ENCODE measurements around the gene EXOC3L2. TPM values are rescaled to one million over a fixed set of nuclear protein-coding genes. Genes with fewer than 3 reads are reported as not detected.

Gene EXOC3L2
- total and polyA plus RNA-seq, 2 donors (not counting 3 experiments of a cell fraction or from before 2014, with no cell fraction given): 0.66 to 1.8 TPM

DNA sequence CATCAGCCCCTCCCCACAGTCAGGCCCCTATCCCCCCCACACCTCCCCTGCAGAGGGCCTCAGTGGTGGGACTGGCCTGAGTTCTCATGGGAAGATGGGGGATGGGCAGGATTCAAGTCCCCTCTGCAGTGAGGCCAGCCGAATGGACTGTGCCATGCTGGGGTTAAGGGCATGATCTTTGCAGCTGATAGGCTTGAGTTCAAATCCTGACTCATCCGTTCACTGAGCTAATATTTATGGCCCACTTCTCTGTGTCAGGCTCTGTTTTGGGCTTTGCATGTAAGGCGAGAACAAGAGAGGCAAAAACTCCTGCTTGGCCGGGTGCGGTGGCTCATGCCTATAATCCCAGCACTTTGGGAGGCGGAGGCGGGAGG is 26.5 kb upstream of the EXOC3L2 start:
- ChIA-PET CTCF (no interaction called here), POLR2A (no interaction called here)
- Histone ChIP-seq H3K27me3 (ENCODE audit: control insufficient read depth in 2 of 2, insufficient read depth in 2 of 2, low read length in 2 of 2) (no peaks in the 10 kb centered on the region), H3K9me1 (replicated peaks; ENCODE audit: control insufficient read depth, extremely low read depth, insufficient read depth, low read length) (no peaks in the 10 kb centered on the region), H3K27ac (ENCODE audit: insufficient read depth, low read depth, low read length) (no peak overlapping the region), H3K36me3 (ENCODE audit: control insufficient read depth in 2 of 2, extremely low read depth in 1 of 2, insufficient read depth in 2 of 2, low read length in 2 of 2) (peaks cover 0 to 28% of the 10 kb centered on the region in 2 experiments), H2AFZ (ENCODE audit: low read depth, low read length) (no peak overlapping the region), H4K20me1 (replicated peaks; ENCODE audit: control insufficient read depth, extremely low read depth, insufficient read depth, low read length) (no peaks in the 10 kb centered on the region), H3K4me1 (ENCODE audit: control insufficient read depth, extremely low read depth, insufficient read depth, low read length) (peaks cover 14% of the 10 kb centered on the region), H3K4me3 (replicated peaks in 1 of 3; ENCODE audit: insufficient read depth in 1 of 3, low read depth in 1 of 3, low read length in 3 of 3) (no peak overlapping the region), H3K79me2 (ENCODE audit: control insufficient read depth, insufficient read depth, low read length) (no peaks in the 10 kb centered on the region), H3K9me3 (replicated peaks; ENCODE audit: control insufficient read depth, insufficient read depth, low read length) (no peaks in the 10 kb centered on the region), H3K9ac (replicated peaks; ENCODE audit: extremely low read depth, insufficient read depth, low read length) (no peak overlapping the region), H3K4me2 (ENCODE audit: insufficient read depth, low read length) (no peak overlapping the region)
- FAIRE-seq: no peak
- TF ChIP-seq POLR2A (IDR thresholded peaks at IDR 0.05; ENCODE audit: low read depth, low read length) (no peak), EZH2 (IDR thresholded peaks at IDR 0.05; ENCODE audit: borderline replicate concordance, low read depth, low read length, severe bottlenecking) (no peak), MAX (IDR thresholded peaks at IDR 0.05; ENCODE audit: insufficient read depth, insufficient read length) (no peak), JUN (IDR thresholded peaks at IDR 0.05; ENCODE audit: borderline replicate concordance, insufficient read depth, insufficient read length, low read depth) (no peak), FOS (IDR thresholded peaks at IDR 0.05; ENCODE audit: borderline replicate concordance, insufficient read depth, low read length) (no peak), CTCF (IDR thresholded peaks at IDR 0.05; ENCODE audit: extremely low read depth in 1 of 2, insufficient read depth in 1 of 2, low read depth in 1 of 2, low read length in 2 of 2) (no peak), MYC (IDR thresholded peaks at IDR 0.05; ENCODE audit: low read depth, low read length) (no peak), POLR2AphosphoS5 (IDR thresholded peaks at IDR 0.05; ENCODE audit: insufficient read depth, low read depth, low read length) (no peak), GATA2 (IDR thresholded peaks at IDR 0.05; ENCODE audit: insufficient read depth, insufficient read length, low read depth, low read length) (no peak)
- intact Hi-C loops (cut with micrococcal nuclease) (no loop called here), dilution Hi-C loops (cut with MboI; ENCODE audit: extremely low pct_ligation_motif_present, low sequenced_read_pairs) (no loop called here)
- no TSS peak for BruUV-seq (replicated peaks)
- no peak for DNase-seq (ENCODE audit: low read depth, low spot score)
